ENCODE results near the gene KIF27. TPM values are rescaled to one million over a fixed set of nuclear protein-coding genes. Genes with fewer than 3 reads are reported as not detected.

KIF27 gene
- total and polyA plus RNA-seq, 8 donors: 0.46 to 21.0 (median 2.6) TPM

GRCh38 chr9:83960991-83961390 lies 39.8 kb upstream of the KIF27 start:
- intact Hi-C loops (cut with DNase I; ENCODE audit: low total_unique reads): no loop called here
- Histone ChIP-seq H3K36me3 (peaks cover 0 to 3% (median 1%) of the 10 kb centered on the region in 4 donors), H3K4me3 (no peak overlapping the region), H3K27ac (no peak overlapping the region), H3K4me1 (peaks cover 5 to 23% (median 15%) of the 10 kb centered on the region in 4 donors), H3K27me3 (no peaks in the 10 kb centered on the region), H3K9me3 (no peaks in the 10 kb centered on the region)
- DNase-seq: no peak
- WGBS, 5 donors: 78 to 95% (median 89%) methylated on average over 5 of the region's 5 CpGs
- no peak for TF ChIP-seq POLR2AphosphoS5 (IDR thresholded peaks at IDR 0.05)
- TF ChIP-seq EP300 (IDR thresholded peaks at IDR 0.05): no peak
- no peak for TF ChIP-seq POLR2A (IDR thresholded peaks at IDR 0.05)
- TF ChIP-seq, protein P1, sequence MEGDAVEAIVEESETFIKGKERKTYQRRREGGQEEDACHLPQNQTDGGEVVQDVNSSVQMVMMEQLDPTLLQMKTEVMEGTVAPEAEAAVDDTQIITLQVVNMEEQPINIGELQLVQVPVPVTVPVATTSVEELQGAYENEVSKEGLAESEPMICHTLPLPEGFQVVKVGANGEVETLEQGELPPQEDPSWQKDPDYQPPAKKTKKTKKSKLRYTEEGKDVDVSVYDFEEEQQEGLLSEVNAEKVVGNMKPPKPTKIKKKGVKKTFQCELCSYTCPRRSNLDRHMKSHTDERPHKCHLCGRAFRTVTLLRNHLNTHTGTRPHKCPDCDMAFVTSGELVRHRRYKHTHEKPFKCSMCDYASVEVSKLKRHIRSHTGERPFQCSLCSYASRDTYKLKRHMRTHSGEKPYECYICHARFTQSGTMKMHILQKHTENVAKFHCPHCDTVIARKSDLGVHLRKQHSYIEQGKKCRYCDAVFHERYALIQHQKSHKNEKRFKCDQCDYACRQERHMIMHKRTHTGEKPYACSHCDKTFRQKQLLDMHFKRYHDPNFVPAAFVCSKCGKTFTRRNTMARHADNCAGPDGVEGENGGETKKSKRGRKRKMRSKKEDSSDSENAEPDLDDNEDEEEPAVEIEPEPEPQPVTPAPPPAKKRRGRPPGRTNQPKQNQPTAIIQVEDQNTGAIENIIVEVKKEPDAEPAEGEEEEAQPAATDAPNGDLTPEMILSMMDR (IDR thresholded peaks at IDR 0.05): no peak

- DNase-seq: no peak
- Histone ChIP-seq H3K27ac (peak overlapping the region in 1 of 5 donors; percentile 18), H3K4me1 (peaks cover 13 to 29% (median 23%) of the 10 kb centered on the region in 4 donors), H3K4me3 (no peak overlapping the region), H3K36me3 (peaks cover 0 to 6% (median 3%) of the 10 kb centered on the region in 4 donors), H3K27me3 (no peaks in the 10 kb centered on the region), H3K9me3 (no peaks in the 10 kb centered on the region)
- intact Hi-C loops (cut with DNase I; ENCODE audit: low total_unique reads): no loop called here
- 58 to 80% (median 71%) methylated on average over 4 of the region's 4 CpGs for WGBS, 5 donors
- TF ChIP-seq POLR2AphosphoS5 (IDR thresholded peaks at IDR 0.05) (no peak), POLR2A (IDR thresholded peaks at IDR 0.05) (no peak), EP300 (IDR thresholded peaks at IDR 0.05) (no peak)
- TF ChIP-seq, protein P1 (IDR thresholded peaks at IDR 0.05): no peak
These were observed 37.8 kb upstream of the KIF27 start for GRCh38 chr9:83959061-83959460.

DNA sequence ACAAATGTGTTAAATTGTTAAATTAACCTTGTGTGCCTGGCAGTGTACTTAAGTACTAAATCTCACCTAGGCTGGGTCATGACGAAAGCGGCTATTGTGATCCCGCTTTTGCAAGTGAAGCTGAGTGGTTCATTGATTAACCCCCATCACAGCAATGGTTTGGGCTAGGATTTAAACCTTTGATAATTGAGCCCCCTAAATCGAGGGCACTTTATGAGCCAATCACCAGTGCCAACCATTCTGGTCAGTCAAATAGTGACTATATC lies 35.9 kb upstream of the KIF27 start:
- no peak for TF ChIP-seq POLR2A (IDR thresholded peaks at IDR 0.05)
- TF ChIP-seq, protein P1 (IDR thresholded peaks at IDR 0.05): no peak
- intact Hi-C loops (cut with DNase I; ENCODE audit: low total_unique reads): no loop called here
- Histone ChIP-seq H3K36me3 (peaks cover 0 to 25% (median 21%) of the 10 kb centered on the region in 4 donors), H3K4me3 (peak overlapping the region; percentile 61 to 76 (median 65)), H3K27me3 (no peaks in the 10 kb centered on the region), H3K9me3 (no peaks in the 10 kb centered on the region), H3K4me1 (peaks cover 13 to 29% (median 22%) of the 10 kb centered on the region in 4 donors), H3K27ac (peak overlapping the region; percentile 87 to 93 (median 92))
- WGBS, 5 donors: 32 to 58% (median 42%) methylated on average over 4 of the region's 4 CpGs
- no peak for DNase-seq

- intact Hi-C loops (cut with DNase I; ENCODE audit: low total_unique reads): no loop called here
- Histone ChIP-seq H3K4me3 (peak overlapping the region; percentile 61 to 76 (median 65)), H3K36me3 (peaks cover 0 to 29% (median 27%) of the 10 kb centered on the region in 4 donors), H3K4me1 (peaks cover 13 to 27% (median 20%) of the 10 kb centered on the region in 4 donors), H3K27me3 (no peaks in the 10 kb centered on the region), H3K27ac (peak overlapping the region; percentile 87 to 93 (median 92)), H3K9me3 (no peaks in the 10 kb centered on the region)
- peak in 2 of 3 donors; percentile 71 to 80 for TF ChIP-seq POLR2AphosphoS5 (IDR thresholded peaks at IDR 0.05)
- TF ChIP-seq, protein P1 (IDR thresholded peaks at IDR 0.05): no peak
- TF ChIP-seq EP300 (IDR thresholded peaks at IDR 0.05): no peak
- no peak for TF ChIP-seq POLR2A (IDR thresholded peaks at IDR 0.05)
- DNase-seq: peak; percentile 89 to 93
- whole genome bisulfite sequencing, 5 donors: 1 to 3% (median 2%) methylated on average over 41 to 57 of the region's 57 CpGs
These were observed 35.4 kb upstream of the KIF27 start for GRCh38 chr9:83956436-83957247.

Data from stomach (tissue), 9 donors.